A172 (cell line): ENCODE measurements around the gene ALDH18A1. TPM values are rescaled to one million over a fixed set of nuclear protein-coding genes. Genes with fewer than 3 reads are reported as not detected.
A peak's percentile ranks its signal among the peaks of the same experiment; 100 is the strongest.
"Not testable (repeated sequence)": the region's sequence is repeated elsewhere in the genome, so short reads cannot be mapped to it uniquely, and the experiment has no call there.

Experiments
- DNase-seq: peaks from one replicate; pipeline ENCODE4 v3.0.0-alpha.2; 2015; ENCODE audit warnings: low spot score
- total RNA-seq: library from RNA; depleted of rRNA; stranded (reverse); fragments of >200 nt; shearing (Covaris generic); gene quantifications from 2 replicates; pipeline ENCODE4 v1.2.3, GENCODE V29; 2014; rRNA removed

The ALDH18A1 gene
- 88.8 and 94.9 TPM in 2 replicates for total RNA-seq

- DNase-seq, result peak; percentile 82
Observed at GRCh38 chr10:95656291-95657164, at the start of gene ALDH18A1. TSS of gene ALDH18A1 (minus strand) at chr10:95656711. CDS start at chr10:95653377, 3,334 bp downstream.

DNA sequence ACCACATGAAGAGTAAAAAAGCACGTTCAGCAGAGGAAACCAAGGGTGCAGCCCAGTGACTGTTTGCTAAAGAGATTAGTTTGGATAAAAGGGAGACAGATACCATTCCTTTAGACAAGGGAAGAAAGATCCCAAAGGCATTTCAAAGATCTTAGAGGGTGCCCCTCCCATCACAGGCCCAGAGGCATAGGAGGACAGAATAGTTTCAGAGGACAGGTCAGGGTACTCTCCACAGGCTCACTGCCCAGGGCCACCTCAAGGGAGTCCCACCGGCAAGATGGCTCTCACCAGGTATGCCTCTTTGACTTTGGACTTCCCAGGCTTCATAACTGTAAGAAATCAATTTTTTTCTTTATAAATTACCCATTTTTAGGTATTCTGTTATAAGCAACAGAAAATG lies 41.9 kb upstream of the ALDH18A1 start:
- no peak for DNase-seq

DNA sequence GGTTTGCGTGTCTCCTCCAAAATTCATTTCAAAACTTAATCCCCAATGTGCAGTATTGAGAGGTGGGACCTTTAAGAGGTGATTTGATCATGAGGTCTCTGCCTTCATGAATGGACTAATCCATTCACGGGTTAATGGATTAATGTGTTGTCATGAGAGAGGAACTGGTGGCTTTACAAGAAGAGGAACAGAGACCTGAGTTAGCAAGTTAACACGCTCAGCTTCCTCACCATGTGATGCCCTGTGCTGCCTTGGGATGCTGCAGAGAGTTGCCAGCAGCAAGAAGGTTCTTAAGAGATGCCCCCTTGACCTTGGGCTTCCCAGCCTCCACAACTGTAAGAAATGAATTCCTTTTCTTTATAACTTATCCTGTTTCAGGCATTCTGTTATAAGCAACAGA lies 40.9 kb upstream of the ALDH18A1 start:
- no peak for DNase-seq

DNA sequence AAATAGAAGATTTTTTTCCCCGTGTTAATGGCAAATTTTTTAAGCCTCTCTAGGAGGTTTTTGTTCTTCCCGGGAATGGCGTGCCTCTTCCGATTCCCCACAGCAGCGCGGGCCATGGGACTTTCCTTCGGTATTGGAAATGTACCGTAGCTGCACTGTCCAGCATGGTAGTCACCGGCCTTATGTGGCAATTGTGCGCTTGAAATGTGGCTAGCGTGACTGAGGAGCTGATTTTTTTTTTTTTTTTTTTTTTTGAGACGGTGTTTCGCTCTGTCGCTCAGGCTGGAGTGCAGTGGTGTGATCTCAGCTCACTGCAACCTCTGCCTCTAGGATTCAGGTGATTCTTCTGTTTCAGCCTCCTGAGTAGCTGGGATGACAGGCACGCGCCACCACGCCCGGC lies 38.2 kb upstream of the ALDH18A1 start:
- no peak for DNase-seq

GRCh38 chr10:95693668-95694534 lies 37.4 kb upstream of the ALDH18A1 start, which contains the start of gene TCTN3:
TSS of gene TCTN3 (minus strand) at chr10:95693927. CDS start at chr10:95693899, 28 bp downstream.
- DNase-seq, result peak; percentile 99

DNA sequence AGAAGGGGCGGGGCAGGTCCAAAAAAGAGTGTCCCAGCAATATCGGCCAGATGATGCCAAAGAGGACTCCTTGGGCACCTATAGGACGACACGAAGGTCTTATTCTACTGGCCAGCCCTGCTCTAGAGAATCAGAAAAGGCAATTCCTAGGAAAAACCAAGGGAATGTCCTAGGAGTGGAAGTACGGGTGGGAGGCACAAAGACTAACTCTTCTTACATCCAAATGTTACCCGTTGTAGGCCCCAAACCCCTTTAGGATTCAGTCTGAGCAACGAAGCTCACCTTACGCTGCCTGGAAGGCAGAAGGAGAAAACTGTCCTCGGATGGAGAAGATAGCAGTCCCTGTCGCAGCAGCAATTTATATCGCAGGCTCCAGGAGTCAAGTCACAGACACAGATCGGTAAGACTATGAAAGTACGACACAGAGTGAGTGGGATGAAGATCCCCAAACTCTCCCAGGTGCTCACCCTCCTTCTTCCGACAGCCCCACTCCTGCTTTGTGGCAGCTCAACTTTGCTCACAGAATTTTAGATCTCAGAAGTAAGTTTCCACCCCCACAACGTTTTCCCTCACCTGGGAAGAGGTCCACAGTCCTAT lies 36.7 kb upstream of the ALDH18A1 start:
- DNase-seq, result peak; percentile 2

DNA sequence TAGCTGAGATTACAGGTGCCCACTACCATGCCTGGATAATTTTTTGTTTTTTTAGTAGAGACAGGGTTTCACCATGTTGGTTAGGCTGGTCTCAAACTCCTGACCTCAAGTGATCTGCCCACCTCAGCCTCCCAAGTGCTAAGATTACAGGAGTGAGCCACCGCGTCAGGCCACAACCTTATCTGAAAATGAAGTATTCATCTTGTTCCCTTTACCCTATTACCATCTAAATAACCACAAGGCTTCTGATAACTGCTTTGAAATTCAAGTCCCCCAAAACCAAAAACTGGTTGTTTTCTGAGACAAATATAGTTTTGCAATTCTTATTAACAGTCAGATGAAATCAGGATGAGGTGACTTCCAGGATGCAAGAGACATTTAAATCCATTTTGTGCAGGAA lies 34.8 kb upstream of the ALDH18A1 start:
- no peak for DNase-seq

DNA sequence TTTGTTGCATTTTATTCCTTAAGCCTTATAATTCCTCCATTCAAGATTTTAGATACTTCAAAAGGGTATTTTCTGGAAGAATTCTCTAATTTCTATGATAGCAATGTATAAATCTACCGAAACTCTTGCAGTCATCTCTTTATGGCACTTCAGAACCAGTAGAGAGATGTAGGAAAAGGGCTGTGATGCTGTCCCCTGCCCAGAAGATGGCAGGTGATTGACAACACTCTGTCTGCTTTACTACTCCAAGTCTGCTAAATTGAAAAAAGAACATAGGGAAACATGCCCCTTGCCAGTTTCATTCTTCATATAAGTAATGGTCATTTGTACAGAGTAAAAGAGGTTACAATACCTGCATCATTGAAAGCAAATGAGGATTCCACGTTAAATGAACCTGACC lies 32.1 kb upstream of the ALDH18A1 start:
- no peak for DNase-seq

- DNase-seq, result no peak
Observed at GRCh38 chr10:95683966-95684365, 27.5 kb upstream of the ALDH18A1 start.

DNA sequence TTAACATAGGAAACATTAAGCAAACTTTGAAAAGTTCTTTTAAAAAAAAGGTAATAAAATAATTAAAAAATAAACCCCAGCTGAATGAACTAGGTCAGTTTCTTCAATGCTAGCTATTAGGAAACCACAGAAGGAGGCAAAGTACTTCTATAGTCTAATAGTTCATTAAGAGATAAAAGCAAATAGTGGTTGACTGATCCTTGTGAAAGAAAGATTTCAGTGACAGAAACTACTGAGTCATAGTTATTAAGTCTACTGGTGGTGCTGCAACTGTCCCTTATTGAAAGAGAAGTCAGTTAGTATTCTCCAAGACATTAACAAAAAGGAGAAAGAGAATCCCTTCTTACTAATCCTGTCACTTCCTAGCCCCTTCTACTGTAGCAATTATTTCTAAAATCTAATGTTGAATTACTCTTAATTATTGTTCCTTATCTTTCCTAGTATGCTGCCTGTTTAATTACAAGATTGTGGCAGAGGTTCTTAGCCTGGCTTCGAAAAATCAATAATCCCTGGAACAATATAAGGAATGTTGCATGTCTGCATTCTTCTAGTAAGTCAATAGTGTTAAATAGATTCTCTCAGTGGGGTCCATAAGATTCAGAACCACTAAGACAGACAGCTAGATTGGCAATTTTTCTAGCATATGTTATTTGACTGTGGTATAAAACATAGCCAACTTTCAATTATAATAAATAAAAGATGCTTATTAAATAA lies 19.0 kb upstream of the ALDH18A1 start:
- no peak for DNase-seq

- no peak for DNase-seq
Observed at GRCh38 chr10:95674643-95675042, 18.1 kb upstream of the ALDH18A1 start.

DNA sequence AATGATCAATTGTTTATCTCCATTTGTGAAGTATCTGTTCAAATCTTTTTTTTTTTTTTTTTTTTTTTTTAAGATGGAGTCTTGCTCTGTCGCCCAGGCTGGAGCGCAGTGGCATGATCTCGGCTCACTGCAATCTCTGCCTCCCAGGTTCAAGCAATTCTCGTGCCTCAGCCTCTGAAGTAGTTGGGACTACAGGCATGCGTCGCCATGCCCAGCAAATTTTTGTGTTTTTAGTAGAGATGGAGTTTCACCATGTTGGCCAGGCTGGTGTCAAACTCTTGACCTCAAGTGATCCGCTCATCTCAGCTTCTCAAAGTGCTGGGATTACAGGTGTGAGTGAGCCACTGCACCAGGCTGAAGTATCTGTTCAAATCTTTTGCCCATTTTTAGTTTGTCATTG lies 16.1 kb upstream of the ALDH18A1 start:
- not testable (repeated sequence) for DNase-seq

DNA sequence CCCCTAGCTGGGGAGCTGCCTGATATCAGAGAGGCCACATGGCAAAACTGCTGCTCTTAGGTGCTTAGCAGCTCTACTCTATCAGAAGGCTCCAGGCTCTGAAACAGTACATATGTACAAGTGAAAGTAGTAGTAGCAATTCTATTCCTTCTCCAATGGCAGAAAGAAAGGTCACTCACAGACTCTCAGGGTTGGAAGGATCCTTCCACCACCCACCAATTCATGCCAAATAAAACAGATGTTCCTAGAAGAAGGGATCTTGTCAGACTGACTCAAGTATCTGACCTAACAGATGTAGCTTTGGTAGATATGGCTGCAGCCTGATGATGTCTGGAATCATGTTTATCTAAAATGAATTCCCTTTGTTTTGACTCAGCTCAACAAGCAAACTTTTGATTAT lies 8.0 kb upstream of the ALDH18A1 start:
- no peak for DNase-seq

- DNase-seq, result no peak
Observed at GRCh38 chr10:95663496-95663895, 7.0 kb upstream of the ALDH18A1 start.

DNA sequence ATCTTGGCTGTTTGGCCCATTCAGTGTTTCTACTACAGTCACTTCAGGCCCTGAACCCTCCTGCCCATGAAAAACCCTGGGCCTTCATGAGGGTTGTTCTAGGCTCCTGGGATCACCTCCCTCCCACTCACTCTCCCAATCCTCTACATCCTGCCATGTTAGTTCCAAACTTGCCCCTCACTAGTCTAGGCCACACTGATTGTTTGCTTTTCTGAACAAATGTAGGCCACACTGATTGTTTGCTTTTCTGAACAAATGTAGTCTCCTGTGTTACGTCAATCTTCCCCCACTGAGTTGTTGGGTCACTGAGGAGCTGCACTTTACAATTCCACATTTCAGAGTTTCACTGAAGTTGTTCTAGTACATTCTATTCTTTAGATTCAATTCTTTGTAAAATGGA lies 5.3 kb upstream of the ALDH18A1 start:
- no peak for DNase-seq

DNA sequence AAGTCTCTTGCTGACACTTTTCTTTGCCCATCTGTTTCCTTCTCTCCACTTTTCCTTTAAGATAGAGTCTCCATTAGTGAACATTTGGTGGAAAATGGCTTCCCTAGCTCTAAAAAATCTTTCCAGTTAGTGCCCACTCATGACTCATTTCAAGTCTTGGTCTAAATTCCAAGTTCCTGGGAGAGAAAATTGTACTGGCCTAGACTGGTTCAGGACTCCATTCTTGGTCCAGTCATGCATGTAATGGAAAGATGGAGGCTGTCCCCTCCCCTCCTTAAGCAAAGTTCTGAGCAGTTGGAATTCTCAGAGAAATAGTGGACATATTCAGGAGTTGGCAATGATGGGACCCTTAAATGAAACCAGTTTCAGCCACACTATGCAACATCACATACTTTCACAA lies 3.8 kb upstream of the ALDH18A1 start:
- peak; percentile 36 for DNase-seq

- DNase-seq, result no peak
Observed at GRCh38 chr10:95657250-95657649, 739 bp upstream of the ALDH18A1 start.

GRCh38 chr10:95655571-95656290 lies 780 bp downstream of the ALDH18A1 start:
- DNase-seq, result peak; percentile 18

DNA sequence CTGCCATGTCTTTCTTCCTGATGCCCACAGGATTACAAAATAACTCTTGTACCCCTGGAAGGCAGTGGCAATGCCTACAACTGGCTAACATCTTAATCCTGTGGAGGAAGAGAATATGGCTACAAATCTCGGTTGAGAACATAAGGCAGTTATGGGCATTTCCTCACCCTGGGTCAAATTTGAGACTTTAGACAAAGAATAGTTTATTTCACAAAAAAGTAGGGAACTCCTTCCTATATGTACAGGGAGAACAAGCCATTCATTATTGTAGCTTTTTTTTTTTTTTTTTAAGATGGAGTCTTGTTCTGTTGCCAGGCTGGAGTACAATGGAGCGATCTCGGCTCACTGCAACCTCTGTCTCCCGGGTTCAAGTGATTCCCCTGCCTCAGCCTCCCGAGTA lies 2.6 kb downstream of the ALDH18A1 start:
- DNase-seq, result no peak

- no peak for DNase-seq
Observed at GRCh38 chr10:95651346-95652060, 5.0 kb downstream of the ALDH18A1 start.
